GM04504 (cell line): ENCODE data around the gene CPLX3.

Experiments
- DNase-seq: peaks from one replicate; pipeline ENCODE4 v3.0.0-alpha.2; 2012; ENCODE audit warnings: low read depth

The CPLX3 gene

GRCh38 chr15:74844319-74845207 is 18.1 kb downstream of the CPLX3 start:
- no peak for DNase-seq

- no peak for DNase-seq
Observed at GRCh38 chr15:74845208-74845568, 18.8 kb downstream of the CPLX3 start.

GRCh38 chr15:74845581-74845980 is 19.2 kb downstream of the CPLX3 start:
- no peak for DNase-seq

GRCh38 chr15:74847432-74847831 is 21.0 kb downstream of the CPLX3 start:
- DNase-seq = no peak

- no peak for DNase-seq
Observed at GRCh38 chr15:74850393-74850792, 24.0 kb downstream of the CPLX3 start.

- DNase-seq = no peak
Observed at GRCh38 chr15:74851960-74852359, 25.5 kb downstream of the CPLX3 start.

GRCh38 chr15:74854453-74855022 is 28.1 kb downstream of the CPLX3 start:
- no peak for DNase-seq

- DNase-seq = no peak
Observed at GRCh38 chr15:74855857-74856256, 29.4 kb downstream of the CPLX3 start.

- no peak for DNase-seq
Observed at GRCh38 chr15:74856537-74856936, 30.1 kb downstream of the CPLX3 start.

GRCh38 chr15:74857082-74857655 is 30.7 kb downstream of the CPLX3 start:
- DNase-seq = no peak

GRCh38 chr15:74857671-74858368 is 31.4 kb downstream of the CPLX3 start:
- no peak for DNase-seq

- DNase-seq = no peak
Observed at GRCh38 chr15:74858369-74858740, 31.9 kb downstream of the CPLX3 start.

GRCh38 chr15:74863239-74864056 is 37.0 kb downstream of the CPLX3 start:
- no peak for DNase-seq

GRCh38 chr15:74864296-74864695 is 37.9 kb downstream of the CPLX3 start:
- no peak for DNase-seq

- no peak for DNase-seq
Observed at GRCh38 chr15:74865316-74865715, 38.9 kb downstream of the CPLX3 start.

- peak; percentile 34 for DNase-seq
Observed at GRCh38 chr15:74866090-74866489, 39.7 kb downstream of the CPLX3 start.

- no peak for DNase-seq
Observed at GRCh38 chr15:74867466-74868038, 41.1 kb downstream of the CPLX3 start.

- no peak for DNase-seq
Observed at GRCh38 chr15:74868059-74868458, 41.6 kb downstream of the CPLX3 start.

GRCh38 chr15:74869372-74869725 is 42.9 kb downstream of the CPLX3 start:
- DNase-seq = no peak

- no peak for DNase-seq
Observed at GRCh38 chr15:74869726-74870407, 43.4 kb downstream of the CPLX3 start.
